GM12873 (cell line): Measurements from ENCODE around the gene COX17.

Source experiments
- TF ChIP-seq, protein P1 (sequence below): IDR thresholded peaks from 2 replicates; pipeline ENCODE4 v1.5.1; 2012; ENCODE audit warnings: low read depth, mild to moderate bottlenecking, moderate library complexity, low read length, control low read depth; ENCODE audit not compliant: insufficient read depth; ENCODE audit errors: missing control alignments

The COX17 gene

DNA sequence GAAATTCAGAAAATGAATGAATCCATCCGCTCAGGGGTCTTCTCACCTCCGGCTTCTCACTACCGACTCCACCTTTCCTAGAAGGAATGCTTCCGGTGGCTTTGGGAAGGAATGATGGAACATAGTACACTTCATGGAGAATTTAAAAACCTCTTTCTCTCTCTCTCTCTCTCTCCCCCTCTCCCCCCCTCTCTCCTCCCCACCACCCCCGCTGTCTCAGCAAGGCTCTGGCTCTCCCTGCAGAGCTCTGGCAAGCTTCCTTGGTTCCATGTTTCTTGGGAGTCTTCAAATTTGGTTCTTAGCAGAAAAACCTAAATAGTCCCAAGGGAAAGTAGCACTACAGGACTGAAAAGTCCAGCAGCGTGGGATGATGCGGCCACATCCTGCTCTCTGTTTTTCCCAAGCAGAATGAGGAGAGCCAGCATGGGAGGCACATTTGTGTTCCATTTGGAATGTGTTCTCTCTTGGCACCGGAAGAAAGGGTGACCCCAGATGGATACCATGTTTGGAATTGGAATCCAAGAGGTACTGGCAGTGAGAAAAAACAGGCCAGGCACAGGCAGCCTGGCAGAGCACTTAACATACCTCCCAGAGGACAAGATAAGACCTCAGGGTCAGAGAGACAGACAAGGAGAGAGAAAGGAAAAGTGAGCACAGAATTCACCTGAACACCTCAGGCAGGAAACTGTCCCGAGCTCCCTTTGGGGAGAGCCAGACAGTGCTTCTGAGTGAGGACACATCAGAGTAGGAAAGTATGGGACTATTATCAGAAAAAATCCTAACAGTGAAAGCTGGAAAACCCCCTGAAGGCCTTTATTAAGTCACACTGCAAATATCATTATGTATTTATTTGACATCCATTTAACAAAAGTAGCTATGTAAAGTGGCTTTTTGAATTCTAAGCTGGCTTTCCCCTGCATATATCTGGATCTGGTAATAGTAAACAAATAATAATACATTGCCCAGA, 16.4 kb downstream of the COX17 start, which contains the start of gene POPDC2:
Gene POPDC2 (minus strand): TSS at position 116 of the 967 bp plus-strand sequence. CDS start 166 bp downstream, outside the sequence.
- TF ChIP-seq, protein P1, sequence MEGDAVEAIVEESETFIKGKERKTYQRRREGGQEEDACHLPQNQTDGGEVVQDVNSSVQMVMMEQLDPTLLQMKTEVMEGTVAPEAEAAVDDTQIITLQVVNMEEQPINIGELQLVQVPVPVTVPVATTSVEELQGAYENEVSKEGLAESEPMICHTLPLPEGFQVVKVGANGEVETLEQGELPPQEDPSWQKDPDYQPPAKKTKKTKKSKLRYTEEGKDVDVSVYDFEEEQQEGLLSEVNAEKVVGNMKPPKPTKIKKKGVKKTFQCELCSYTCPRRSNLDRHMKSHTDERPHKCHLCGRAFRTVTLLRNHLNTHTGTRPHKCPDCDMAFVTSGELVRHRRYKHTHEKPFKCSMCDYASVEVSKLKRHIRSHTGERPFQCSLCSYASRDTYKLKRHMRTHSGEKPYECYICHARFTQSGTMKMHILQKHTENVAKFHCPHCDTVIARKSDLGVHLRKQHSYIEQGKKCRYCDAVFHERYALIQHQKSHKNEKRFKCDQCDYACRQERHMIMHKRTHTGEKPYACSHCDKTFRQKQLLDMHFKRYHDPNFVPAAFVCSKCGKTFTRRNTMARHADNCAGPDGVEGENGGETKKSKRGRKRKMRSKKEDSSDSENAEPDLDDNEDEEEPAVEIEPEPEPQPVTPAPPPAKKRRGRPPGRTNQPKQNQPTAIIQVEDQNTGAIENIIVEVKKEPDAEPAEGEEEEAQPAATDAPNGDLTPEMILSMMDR, result no peak

DNA sequence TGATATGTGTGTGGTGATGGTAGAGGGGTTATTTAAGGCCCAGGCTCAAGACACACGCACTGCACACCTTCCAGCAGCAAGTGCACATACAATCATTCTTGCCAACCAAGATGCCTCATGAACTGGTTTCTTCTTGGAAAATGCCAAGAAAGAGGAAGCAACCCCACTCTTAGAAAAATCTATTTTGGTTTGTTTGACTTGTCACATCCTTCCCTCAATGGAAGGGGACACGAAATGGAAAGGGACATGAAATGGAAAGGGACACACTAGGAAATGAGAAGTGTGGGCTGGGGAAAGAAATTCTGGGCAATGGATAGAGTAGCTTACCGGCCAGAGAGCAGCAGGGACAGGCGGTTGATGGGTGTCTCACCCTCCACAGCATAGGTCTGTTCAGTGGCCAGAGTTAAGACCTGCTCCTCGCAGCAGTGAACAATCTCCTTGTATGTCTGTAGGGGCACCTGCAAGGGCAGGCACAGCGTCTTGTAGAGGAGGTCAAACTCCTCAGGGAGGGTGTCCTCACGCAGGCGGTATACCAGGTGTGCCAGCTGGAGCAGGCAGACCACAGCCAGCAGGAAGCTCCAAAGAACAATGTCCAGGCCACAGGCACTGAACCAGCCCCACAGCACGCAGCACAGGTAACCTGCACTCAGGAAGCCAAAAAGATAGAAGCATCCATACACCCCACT, 17.5 kb downstream of the COX17 start:
- TF ChIP-seq, protein P1, result no peak

DNA sequence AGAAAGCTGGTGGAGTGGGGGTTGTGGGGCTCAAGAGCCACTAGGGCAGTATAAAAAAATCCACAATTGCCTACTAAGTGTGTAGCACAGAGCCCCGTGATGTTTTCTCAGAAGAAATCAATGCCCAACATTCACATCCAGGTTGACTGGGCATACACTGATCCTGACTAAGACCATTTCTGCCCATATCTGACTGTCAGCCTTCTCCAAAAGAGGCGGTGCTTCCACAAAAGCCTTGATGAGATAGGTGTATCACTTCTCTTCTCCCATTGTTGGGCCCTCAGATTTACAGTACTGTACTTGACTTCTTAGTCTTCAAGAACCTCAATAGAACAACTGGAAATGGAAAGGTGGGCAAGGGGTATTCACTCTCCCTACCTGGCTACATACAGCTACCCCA, 18.2 kb downstream of the COX17 start:
- TF ChIP-seq, protein P1, result no peak

DNA sequence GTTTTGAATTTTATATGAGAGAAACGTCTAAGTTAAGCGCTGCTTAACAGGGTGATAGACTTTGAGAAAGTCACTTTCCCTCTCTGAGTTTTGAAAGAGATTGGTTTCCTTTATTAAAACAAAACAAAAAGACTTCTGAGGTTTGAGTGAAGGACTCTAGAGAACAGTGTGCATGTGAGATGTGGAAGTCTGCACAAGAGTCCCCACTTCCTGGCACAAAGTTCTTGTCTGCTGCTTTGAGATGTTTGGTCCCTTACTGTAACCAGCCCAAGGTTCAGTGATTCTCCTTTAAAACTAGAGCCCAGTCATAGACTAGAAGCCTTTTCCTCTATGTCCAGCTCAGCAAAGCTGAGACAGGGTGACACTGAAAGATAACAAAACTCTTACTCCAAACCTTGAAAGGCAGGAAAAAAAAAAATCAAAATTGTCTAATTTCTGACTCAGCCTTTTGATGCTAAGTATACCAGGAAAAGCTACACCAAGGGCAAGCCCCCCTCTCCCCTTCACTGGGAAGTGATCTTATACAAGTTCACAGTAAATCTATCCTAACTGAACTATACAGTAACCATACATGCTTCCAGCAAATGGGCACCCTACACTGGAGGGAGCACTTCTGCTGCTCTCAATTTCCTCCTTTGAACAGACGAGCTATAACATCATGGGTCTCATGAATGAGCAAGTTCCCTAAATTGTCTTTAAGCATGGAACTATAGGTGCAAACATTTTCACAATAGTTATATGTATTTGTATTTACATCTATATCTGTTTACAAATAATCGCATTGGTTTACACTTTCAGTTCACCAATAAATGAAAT, 19.1 kb downstream of the COX17 start:
- TF ChIP-seq, protein P1, result peak; percentile 2

DNA sequence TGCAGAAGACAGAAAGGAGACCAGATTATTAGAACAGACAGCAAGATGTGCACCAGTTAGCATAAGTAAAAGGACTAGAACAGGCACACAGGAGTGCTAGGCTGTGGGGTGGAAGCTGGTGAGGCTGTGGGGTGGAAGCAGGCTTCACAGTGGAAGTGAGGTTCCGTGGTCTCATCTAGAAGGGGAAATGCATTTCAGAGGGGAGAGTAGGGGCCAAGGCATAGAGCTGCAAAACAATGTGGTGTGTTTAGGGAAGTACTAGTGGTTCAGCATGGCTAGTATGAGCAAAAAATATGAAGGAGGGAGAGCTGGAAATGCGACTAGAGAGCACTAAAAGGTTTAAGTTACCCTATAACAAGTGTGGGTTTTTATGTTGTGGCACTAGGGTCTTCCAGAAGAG, 23.3 kb downstream of the COX17 start:
- TF ChIP-seq, protein P1, result no peak

DNA sequence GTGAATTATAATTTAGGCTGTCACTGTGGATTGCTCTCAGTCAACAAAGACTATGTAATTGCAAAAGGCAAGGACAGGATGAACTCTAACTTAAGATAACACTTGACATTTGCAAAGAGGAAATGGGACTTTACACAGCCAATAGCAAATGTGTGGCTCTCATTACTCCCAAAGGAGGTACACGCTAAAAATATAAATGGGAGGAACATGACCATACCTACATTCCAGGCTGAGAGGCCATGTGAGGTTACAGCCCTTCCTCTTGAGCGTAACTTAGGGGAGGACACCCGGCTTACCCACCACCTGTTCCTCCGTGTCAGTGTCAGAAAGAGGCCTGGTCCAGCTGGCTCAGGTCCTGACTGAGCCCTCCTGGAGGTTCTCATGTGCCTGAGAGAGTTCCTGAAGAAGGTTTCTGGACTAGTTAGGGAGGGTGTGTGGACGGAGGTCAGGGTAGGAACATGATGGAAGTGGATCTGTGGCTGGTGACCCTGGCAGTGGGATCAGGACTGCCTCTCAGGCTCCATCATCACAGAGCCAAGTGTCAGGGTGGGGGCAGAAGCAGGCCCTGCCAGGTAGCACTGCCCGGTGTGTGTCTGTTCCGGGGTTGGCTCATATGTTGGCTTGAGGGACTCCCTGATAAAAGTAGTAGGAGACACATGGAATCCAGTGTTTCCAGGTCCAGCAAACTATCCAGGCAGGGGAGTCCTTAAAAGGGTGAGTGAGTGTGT, 24.7 kb downstream of the COX17 start:
- TF ChIP-seq, protein P1, result no peak
